HG03025 (cell line): ENCODE measurements around the gene HSD17B1.
"Not testable (repeated sequence)": the region's sequence is repeated elsewhere in the genome, so short reads cannot be mapped to it uniquely, and the experiment has no call there.

Experiments
- ATAC-seq: cut with Tn5 transposase; IDR thresholded peaks from one replicate; pipeline ENCODE4 v1.9.1; 2021; ENCODE audit warnings: mild to moderate bottlenecking, moderate library complexity; ENCODE audit not compliant: unreplicated experiment, low FRiP score

HSD17B1 gene

GRCh38 chr17:42522798-42523278 lies 29.9 kb upstream of the HSD17B1 start:
- no peak for ATAC-seq

DNA sequence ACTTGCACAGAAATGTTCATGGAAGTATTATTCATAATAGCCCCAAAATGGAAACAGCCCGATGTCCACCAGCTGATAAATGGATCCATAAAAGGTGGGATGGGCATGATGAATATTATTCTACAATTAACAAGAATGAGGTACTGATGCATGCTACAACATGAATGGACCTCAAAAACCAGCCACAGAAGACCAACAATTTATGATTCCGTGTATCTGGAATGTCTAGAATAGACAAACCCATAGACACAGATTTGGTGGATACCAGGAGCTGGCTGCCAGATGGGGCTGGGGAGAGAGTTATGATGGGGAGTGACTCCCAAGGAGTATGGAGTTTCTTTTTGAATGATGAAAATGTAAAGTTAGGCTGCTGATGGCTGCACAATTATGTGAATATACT lies 27.5 kb upstream of the HSD17B1 start:
- ATAC-seq: no peak

GRCh38 chr17:42526031-42526444 lies 26.7 kb upstream of the HSD17B1 start:
- no peak for ATAC-seq

GRCh38 chr17:42527932-42528331 lies 24.8 kb upstream of the HSD17B1 start:
- no peak for ATAC-seq

DNA sequence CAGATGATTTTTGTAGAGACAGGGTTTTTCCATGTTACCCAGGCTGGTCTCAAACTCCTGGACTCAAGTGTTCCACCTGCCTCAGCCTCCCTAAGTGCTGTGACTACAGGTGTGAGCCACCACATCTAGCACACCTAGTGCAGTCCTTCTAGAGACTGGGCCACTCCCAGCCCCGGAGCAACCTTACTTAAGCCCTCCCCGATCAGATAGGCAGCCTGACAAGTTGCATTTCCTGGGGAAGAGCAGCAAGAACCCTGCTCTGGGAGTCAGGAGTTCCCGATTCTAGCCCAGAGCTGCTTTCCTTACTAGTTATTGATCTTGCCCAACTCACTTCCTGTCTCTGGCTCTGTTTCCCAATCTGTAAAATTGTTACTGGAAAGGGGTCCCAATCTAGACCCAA lies 23.7 kb upstream of the HSD17B1 start:
- ATAC-seq: no peak

GRCh38 chr17:42530952-42531454 lies 21.7 kb upstream of the HSD17B1 start:
- ATAC-seq: no peak

GRCh38 chr17:42531455-42532354 lies 21.0 kb upstream of the HSD17B1 start:
- ATAC-seq: no peak

GRCh38 chr17:42535155-42536047 lies 17.3 kb upstream of the HSD17B1 start:
- peak; percentile 7 for ATAC-seq

GRCh38 chr17:42536048-42536371 lies 16.7 kb upstream of the HSD17B1 start, which contains the start of gene NAGLU:
TSS of gene NAGLU (plus strand) at chr17:42536241. CDS start at chr17:42536273, 32 bp downstream.
- peak; percentile 70 for ATAC-seq

- peak; percentile 47 for ATAC-seq
These were observed 16.2 kb upstream of the HSD17B1 start for GRCh38 chr17:42536372-42537155.

GRCh38 chr17:42537156-42537805 lies 15.4 kb upstream of the HSD17B1 start:
- ATAC-seq: no peak

DNA sequence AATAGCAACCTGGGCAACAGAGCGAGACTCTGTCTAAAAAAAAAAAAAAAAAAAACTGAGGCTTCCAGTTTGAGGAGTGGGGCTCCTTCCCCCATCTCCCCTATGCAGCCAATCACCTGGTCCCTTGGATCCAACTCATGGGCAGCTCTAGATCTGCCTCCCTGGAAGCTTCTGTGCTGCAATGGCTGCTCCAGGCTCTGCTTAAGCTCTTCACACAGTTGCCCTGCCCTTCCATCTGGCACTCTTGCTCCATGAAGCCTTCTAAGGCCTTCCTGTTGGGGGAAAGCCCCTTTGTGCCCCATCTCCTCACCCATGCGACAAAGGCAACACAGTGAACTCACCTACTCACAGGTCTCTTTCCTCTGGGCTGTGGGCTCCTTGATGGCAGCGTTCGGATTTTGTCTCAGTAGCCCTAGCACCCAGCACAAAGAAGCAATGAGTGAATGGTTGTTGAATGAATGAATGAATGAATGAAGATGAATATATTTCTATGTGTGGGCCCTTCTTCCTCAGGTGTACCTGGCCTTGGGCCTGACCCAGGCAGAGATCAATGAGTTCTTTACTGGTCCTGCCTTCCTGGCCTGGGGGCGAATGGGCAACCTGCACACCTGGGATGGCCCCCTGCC lies 14.8 kb upstream of the HSD17B1 start:
- ATAC-seq: no peak

- ATAC-seq: no peak
These were observed 14.2 kb upstream of the HSD17B1 start for GRCh38 chr17:42538482-42538881.

DNA sequence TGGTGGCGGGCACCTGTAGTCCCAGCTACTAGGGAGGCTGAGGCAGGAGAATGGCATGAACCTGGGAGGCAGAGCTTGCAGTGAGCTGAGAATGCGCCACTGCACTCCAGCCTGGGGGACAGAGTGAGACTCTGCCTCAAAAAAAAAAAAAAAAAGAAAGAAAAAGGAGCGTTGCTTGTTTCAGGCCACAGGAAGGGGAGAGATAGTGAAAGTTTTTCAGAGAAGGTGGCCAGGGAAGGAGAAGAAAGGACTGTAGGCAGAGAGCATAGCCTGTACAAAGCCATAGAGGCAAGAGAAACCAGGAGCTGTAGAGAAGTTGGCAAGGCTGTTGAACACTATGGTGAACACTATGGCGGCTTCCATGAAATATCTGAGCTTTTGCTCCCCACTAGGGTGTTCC lies 12.2 kb upstream of the HSD17B1 start:
- not testable (repeated sequence) for ATAC-seq

DNA sequence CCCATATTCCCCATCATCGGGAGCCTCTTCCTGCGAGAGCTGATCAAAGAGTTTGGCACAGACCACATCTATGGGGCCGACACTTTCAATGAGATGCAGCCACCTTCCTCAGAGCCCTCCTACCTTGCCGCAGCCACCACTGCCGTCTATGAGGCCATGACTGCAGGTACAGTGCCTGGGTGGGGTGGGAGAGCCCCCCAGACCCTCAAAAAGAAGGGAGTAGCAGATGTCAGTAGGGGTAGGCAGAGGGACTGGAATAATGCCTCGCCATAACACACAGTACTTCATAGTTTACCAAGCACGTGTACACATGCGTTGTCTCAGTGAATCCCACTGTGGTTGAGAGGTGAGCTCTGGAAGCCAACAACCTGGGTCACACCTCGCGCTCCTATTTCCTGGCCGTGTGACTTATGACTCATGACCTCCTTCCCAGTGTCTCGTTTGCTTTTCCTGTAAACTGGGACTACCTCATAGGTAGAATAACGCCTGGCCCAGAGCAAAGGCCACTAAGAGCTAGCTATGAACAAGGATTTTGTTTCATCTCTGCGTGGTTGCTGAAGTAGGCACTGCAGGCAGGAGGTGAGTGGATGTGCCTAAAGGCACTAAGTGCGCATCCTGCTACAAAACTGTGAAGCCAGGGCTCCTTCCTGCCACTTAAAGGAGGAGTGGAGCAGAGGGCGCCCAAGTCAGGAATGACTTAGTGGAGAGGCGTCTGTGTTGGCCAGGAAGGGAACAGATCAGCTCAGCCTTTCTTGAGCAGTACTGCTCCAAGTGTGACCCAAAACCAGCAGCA lies 11.5 kb upstream of the HSD17B1 start:
- ATAC-seq: no peak

GRCh38 chr17:42543190-42544079 lies 9.3 kb upstream of the HSD17B1 start:
- ATAC-seq: no peak

DNA sequence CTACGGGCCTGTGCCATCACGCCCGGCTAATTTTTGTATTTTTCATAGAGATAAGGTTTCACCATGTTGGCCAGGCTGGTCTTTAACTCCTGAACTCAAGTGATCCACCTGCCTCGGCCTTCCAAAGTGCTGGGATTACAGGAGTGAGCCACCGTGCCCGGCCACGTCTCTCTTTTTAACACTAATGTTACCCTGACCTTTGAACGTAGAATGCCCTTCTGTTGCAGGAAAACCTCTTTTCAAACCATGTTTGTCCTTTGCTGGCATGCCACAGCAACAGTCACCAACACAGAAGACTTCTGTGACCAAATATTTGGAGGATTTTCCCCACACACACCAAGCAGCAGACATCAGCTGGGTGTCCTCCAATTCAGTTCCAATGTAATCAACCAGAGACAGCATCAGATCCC lies 7.8 kb upstream of the HSD17B1 start:
- ATAC-seq: no peak
